ENCODE results near the gene RNF128. TPM values are rescaled to one million over a fixed set of nuclear protein-coding genes. Genes with fewer than 3 reads are reported as not detected.

RNF128 gene, protein sequence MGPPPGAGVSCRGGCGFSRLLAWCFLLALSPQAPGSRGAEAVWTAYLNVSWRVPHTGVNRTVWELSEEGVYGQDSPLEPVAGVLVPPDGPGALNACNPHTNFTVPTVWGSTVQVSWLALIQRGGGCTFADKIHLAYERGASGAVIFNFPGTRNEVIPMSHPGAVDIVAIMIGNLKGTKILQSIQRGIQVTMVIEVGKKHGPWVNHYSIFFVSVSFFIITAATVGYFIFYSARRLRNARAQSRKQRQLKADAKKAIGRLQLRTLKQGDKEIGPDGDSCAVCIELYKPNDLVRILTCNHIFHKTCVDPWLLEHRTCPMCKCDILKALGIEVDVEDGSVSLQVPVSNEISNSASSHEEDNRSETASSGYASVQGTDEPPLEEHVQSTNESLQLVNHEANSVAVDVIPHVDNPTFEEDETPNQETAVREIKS
- total RNA-seq (2014; rRNA removed; shearing (Covaris generic)), result 21.0 and 22.2 TPM in 2 replicates
- polyA plus RNA-seq (2015; cell fraction: cytosol; rRNA removed), result 17.4 and 23.0 TPM in 2 replicates
- 3.3 and 4.3 TPM in 2 replicates for polyA plus RNA-seq (2015; cell fraction: nucleus; rRNA removed)

DNA sequence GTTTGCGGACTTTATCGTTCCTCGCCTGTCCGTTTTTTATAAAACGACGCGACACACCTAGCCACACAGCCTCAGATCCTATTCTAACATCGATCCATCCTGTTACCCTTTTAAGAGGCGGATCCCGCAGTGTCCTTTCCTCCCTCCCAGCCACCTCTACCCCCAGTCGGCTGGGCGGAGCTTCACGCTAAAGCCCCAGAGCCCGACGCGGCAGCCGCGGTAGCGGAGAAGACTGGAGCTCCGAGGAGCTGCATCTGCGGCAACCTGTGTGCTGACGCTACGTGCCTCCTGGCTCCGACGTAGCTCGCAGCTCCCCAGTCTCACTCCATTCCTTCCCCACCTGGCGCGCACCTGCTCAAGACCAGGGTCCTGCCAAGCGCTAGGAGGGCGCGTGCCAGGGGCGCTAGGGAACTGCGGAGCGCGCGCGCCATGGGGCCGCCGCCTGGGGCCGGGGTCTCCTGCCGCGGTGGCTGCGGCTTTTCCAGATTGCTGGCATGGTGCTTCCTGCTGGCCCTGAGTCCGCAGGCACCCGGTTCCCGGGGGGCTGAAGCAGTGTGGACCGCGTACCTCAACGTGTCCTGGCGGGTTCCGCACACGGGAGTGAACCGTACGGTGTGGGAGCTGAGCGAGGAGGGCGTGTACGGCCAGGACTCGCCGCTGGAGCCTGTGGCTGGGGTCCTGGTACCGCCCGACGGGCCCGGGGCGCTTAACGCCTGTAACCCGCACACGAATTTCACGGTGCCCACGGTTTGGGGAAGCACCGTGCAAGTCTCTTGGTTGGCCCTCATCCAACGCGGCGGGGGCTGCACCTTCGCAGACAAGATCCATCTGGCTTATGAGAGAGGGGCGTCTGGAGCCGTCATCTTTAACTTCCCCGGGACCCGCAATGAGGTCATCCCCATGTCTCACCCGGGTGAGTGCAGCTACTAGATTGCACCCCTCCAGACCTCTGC, at the start of gene RNF128:
TSS of gene RNF128 (plus strand) at position 217 of the 953 bp plus-strand sequence. CDS start at position 430, 213 bp downstream.
- in situ Hi-C loops (cut with HindIII; ENCODE audit: low pct_unique_long_range_greater_than_20kb, low sequenced_read_pairs), result no loop called here
- peak; percentile 71 for DNase-seq (ENCODE audit: low read depth, low spot score)

DNA sequence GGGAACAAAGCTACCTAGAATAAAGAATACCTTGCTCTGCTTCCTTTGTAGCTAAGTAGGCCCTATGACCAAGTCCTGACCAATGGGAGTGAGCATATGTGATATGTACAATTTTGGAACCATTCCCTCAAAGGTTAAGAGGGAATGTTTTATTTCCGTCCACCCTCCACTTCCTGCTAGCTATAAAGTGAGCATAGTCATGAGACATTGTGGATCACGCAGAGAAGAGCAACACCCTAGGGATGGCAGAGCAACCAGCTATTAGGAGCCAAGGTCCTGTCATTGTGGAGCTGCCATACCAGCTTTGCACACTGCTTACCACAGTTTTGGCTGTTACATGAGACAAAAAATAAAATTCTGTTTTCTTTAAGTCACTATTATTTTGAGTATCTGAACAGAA, 45.8 kb upstream of the RNF128 start:
- DNase-seq (ENCODE audit: low read depth, low spot score), result peak; percentile 9
- in situ Hi-C loops (cut with HindIII; ENCODE audit: low pct_unique_long_range_greater_than_20kb, low sequenced_read_pairs), result no loop called here

DNA sequence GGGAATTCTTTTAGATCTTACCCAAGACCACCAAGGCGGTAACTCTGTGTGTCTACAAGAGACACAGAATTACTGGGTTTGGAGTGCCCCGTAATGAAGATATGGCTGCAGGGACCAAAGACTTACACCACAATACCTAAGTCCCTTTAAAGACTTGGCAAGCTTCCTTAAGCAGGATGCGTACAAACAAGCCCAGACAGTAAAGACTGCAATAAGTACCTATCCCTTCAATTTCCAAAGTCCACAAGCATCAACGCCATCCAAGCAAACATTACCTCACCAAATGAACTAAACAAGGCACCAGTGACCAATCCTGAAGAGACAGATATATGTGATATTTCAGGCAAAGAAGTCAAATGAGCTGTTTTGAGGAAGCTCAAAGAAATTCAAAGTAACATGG, 42.3 kb upstream of the RNF128 start:
- no peak for DNase-seq (ENCODE audit: low read depth, low spot score)
- in situ Hi-C loops (cut with HindIII; ENCODE audit: low pct_unique_long_range_greater_than_20kb, low sequenced_read_pairs), result no loop called here

DNA sequence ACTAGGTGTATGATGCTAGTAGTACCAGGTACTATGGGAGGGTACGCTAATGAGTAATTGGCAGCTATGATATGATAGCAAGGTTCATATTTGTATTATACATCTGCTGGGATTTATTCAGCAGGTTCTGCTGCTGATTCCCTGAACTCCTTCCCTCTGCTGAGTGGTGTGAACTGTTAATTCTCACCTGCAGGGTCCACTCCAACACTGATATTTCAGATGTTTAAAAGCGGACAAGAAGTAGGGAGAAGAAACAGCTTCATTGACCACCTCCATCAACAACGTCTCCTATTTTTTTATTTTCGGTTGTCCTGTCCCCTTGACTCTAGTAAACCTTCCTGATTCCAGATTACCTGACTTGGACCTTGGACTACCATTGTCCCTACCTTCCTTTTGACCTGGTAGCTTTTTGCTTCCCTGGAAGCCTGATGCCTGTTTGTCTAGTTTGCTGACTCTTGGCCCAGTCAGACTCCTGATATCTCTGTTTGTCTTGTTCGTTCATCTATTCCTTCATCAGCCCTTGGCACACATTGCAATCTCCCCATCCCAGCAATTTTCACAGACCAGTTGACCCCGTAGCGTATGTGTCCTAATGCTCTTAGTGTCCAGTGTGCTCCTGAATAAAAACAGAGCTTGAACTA, 34.0 kb upstream of the RNF128 start:
- in situ Hi-C loops (cut with HindIII; ENCODE audit: low pct_unique_long_range_greater_than_20kb, low sequenced_read_pairs), result no loop called here

DNA sequence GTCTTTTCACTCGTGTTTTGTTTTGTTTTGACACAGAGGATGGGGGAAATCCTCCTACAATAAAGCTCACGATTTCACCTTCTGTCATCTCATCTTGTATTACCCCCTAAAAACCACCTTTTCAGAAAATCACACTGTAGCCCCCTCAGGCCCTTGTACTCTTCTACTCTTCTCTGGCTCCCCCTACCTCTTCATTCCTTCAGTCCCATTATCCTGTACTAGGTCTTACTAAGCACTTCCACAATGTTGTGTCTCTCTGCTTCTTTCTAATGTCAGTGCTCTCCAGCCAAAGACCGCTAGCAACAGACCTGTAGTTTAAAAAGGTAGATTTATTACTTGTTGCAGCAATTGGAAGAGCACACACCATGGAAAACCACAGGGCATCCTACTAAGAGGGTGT, 30.0 kb upstream of the RNF128 start:
- in situ Hi-C loops (cut with HindIII; ENCODE audit: low pct_unique_long_range_greater_than_20kb, low sequenced_read_pairs), result no loop called here
- no peak for DNase-seq (ENCODE audit: low read depth, low spot score)

More for the DNA sequence above, 34.0 kb upstream of the RNF128 start:
- no peak for DNase-seq (ENCODE audit: low read depth, low spot score)

DNA sequence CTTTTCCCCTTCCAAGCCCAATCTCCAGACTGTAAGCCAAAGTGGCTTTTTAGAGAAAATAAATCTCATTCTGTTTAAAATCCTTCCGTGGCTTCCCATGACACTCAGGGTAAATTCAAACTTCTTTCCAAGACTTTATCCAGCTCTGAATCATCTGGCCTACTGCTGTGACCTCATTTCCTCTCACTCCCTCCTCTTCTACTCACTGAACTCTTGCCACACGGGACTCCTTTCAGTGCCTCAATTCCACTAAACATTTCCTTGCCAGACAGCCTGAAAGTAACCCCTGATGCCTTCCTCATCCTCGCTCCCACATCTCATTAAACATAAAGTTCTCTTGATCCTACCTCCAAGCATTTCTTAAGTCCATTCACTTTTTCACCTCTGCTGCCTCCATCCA, 27.8 kb upstream of the RNF128 start:
- in situ Hi-C loops (cut with HindIII; ENCODE audit: low pct_unique_long_range_greater_than_20kb, low sequenced_read_pairs), result no loop called here

DNA sequence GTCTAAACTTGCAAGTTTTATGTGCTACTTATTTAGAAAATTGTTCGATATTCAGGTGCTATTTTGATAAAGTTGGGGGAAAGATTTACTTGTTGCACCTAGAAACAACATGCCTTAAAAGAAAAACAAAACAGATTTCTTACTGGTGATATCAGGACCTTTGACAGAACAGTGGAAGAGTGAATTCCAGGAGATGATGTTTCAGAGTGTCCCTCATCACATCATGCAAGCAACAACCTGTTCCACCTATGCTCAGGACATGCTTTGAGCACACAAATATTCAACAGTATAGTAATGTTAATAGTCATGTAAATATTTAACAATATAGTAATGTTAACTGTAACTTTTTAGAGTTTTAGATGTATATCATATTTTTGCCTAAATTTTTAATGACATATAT, 23.9 kb upstream of the RNF128 start:
- no peak for DNase-seq (ENCODE audit: low read depth, low spot score)
- in situ Hi-C loops (cut with HindIII; ENCODE audit: low pct_unique_long_range_greater_than_20kb, low sequenced_read_pairs), result no loop called here

More for the DNA sequence above, 27.8 kb upstream of the RNF128 start:
- no peak for DNase-seq (ENCODE audit: low read depth, low spot score)

DNA sequence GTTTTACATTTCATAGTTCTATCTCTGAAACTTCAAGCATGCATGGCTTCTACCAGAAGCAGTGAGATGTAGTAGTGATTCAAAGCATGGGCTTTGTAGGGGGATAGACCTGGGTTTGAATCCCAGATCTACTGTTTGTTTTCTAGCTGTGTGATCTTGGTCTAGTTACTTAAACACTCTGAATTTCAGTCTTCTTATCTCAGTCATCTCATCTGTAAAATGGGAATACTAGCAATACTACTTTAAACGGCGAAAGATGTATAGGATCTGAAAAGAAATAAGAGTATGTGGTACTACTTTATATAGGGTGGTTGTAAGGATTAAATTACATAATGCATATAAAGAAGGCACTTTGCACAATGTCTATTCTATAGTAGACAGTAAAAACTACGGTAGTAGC, 20.0 kb upstream of the RNF128 start:
- in situ Hi-C loops (cut with HindIII; ENCODE audit: low pct_unique_long_range_greater_than_20kb, low sequenced_read_pairs), result no loop called here
- DNase-seq (ENCODE audit: low read depth, low spot score), result no peak

DNA sequence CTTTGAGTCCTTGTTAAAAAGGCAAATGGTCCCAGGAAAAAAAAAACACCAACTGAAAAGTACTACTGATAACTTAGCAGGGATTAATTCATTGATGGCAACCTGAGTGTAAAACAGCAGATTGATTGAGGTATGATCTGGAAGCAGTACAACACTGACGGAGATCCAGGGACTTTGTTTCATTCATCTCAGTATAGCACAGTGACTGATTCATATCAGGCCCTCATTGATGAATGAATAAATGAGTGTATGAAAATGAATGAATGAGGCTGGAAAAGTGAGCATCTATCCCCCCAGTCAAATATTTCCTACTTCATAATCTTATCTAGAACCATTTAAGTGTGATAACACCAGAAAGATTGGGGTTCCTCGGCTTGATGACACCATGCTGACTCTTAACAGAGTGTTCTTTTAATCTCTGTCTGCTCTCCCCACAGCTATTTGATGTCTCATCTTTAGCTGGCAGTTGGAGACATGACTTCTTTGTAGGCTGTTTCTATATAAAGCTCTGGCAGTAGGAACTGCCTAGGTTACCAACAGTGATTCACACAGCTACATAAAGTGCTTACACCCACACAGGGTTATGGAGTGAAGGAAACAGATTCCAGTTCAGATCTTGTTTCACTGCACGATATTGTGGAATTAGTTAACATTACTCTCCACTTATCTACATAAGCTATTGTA, 18.6 kb upstream of the RNF128 start:
- in situ Hi-C loops (cut with HindIII; ENCODE audit: low pct_unique_long_range_greater_than_20kb, low sequenced_read_pairs), result no loop called here

DNA sequence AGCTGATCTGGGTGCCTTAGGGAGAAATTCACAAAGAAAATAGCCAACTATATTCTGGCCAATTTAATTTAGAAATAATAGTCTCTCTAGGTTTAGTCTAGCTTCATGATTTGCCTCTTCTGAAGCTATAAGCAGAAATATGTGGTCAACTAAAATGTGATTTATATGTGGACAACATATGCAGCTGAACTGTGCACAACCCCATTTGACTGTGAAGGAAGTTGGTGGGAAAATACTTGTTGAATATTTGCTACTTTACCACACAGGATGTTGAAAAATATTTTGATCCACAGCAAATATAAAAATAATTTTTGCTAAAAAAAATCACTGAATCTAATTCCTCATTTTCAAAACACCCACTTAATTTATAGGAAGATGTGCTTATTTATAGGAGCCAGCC, 15.7 kb upstream of the RNF128 start:
- DNase-seq (ENCODE audit: low read depth, low spot score), result no peak
- in situ Hi-C loops (cut with HindIII; ENCODE audit: low pct_unique_long_range_greater_than_20kb, low sequenced_read_pairs), result no loop called here

More for the DNA sequence above, 18.6 kb upstream of the RNF128 start:
- DNase-seq (ENCODE audit: low read depth, low spot score), result peak; percentile 67

DNA sequence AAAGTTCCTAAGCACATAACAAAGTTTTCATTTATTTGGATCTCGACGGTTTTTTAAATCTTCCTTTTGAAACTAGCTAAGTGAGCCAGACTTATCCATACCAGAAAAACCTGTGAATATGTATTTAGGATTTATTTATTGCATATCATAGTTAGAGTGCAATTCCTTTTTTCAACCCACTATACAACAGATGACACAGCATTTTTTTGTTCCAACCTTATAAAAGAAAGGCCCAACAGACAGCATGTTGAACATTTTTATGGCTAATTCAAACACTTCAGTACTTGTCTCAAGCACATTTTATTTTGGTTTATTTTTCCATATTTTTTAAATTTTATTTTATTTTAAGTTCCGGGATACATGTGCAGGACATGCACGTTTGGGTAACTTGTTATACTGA, 15.1 kb upstream of the RNF128 start:
- DNase-seq (ENCODE audit: low read depth, low spot score), result no peak
- in situ Hi-C loops (cut with HindIII; ENCODE audit: low pct_unique_long_range_greater_than_20kb, low sequenced_read_pairs), result no loop called here

DNA sequence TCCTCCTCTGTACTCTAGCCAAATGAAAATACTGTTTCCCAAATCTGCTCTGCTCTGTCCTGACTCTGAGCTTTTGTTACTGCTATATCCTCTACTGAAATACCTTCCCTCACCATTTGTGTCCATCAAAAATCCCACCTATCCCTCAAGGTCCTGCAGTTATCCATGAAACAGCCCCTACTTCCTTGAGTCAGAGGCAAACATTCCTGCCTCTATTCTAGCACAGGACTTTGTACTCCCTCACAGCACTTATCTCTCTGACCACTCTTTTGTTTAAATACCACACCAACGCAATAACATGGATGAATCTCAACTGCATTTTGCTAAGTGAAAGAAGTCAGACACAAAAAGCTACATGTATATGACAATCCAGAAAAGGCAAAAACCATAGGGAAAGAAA, 10.5 kb upstream of the RNF128 start:
- no peak for DNase-seq (ENCODE audit: low read depth, low spot score)
- in situ Hi-C loops (cut with HindIII; ENCODE audit: low pct_unique_long_range_greater_than_20kb, low sequenced_read_pairs), result no loop called here

DNA sequence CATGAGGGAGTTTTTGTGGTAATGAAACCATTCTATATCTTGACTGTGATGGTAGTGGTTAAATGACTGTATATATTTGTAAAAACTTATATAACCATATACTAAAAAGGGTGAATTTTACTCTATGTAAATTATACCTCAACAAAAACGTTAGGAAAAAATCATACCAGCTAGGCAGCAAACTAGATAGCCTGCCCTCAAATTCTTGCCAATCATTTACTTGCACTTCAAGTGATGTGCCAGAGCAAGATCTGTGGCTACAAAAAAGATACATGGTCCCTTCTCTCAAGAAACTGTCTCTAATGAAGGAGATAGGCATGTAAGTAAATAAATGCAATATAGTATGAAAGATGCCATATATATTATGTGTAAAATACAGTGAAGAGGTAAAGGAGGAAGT, 10.0 kb upstream of the RNF128 start:
- in situ Hi-C loops (cut with HindIII; ENCODE audit: low pct_unique_long_range_greater_than_20kb, low sequenced_read_pairs), result no loop called here

DNA sequence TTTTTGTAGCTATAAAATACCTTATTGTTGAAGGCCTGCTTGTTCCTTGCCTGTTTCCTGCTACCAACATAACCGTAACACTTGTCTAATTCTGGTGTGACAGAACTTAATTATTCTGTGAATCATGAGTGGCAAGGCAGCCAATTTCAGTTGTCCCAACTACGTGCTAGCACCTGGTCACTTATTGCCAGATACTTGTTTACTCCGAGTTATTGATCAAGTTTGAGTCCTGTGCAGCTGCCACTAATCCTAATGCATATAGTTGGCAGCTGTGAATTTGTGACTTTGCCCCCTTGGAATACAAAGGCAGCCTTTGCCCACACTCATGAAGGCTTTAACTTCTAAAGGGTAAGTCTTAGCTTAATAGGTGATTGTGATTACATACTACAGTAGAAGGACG, 7.8 kb upstream of the RNF128 start:
- DNase-seq (ENCODE audit: low read depth, low spot score), result no peak
- in situ Hi-C loops (cut with HindIII; ENCODE audit: low pct_unique_long_range_greater_than_20kb, low sequenced_read_pairs), result no loop called here

More for the DNA sequence above, 10.0 kb upstream of the RNF128 start:
- DNase-seq (ENCODE audit: low read depth, low spot score), result no peak

DNA sequence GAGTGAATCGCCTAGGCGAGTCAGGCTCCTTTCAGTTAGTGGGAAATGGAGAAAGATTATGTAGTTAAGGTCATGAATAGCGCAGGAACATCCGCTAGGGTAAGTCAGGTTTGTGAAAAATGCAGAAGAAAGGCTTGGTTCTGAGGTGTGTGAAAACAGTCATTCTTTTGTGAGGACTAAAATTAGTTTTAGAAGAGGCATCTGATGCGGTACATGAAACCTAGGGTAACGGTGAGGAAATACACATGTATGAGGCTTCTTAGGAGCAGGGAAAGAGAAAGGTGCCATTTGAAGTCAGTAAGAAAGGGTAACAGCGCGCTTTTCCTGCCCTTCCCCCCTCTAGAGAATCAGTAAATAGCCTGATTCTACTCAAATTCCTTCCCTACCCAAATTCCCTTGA, 570 bp upstream of the RNF128 start:
- DNase-seq (ENCODE audit: low read depth, low spot score), result peak; percentile 16
- in situ Hi-C loops (cut with HindIII; ENCODE audit: low pct_unique_long_range_greater_than_20kb, low sequenced_read_pairs), result no loop called here

DNA sequence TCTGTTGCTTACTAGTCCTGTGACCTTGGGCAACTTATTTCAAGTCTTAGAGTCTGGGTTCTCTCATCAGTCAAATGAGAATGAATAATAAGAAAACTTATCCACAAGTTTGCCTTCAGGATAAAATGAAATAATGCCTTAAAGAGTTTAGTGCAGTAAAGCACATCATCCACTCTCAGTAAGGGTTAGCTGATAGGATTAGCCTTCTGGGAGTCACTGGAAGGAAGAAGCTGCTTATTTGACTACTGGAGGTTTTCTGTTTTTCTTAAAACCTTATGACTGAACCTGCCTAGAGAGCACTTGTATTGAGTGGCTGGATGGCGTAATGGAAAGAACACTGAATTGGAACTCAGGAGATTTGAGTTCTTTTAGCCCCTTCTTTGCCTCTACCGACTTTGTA, 1.8 kb downstream of the RNF128 start:
- in situ Hi-C loops (cut with HindIII; ENCODE audit: low pct_unique_long_range_greater_than_20kb, low sequenced_read_pairs), result no loop called here

DNA sequence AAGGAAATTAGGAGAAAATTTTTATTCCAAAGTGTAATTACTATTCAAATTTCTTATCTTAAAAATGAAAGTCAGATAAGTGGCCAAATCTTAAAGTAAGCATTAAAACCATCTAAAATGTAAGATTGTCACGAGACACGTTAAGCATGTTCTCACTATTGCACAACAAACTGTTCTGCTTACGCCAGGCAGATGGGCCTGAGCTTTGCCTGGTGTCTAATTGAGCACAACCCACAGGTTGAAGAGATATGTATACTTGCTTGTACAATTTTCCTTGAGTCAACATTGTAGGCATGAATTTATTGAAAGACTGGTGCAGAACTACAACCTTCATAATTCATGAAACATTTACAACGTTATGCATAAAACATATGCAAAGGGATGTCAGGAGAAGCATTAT, 3.9 kb downstream of the RNF128 start:
- in situ Hi-C loops (cut with HindIII; ENCODE audit: low pct_unique_long_range_greater_than_20kb, low sequenced_read_pairs), result no loop called here
- DNase-seq (ENCODE audit: low read depth, low spot score), result peak; percentile 45

More for the DNA sequence above, 1.8 kb downstream of the RNF128 start:
- DNase-seq (ENCODE audit: low read depth, low spot score), result peak; percentile 34
